K562 (cell line): ENCODE measurements around the gene SLC5A11. TPM values are rescaled to one million over a fixed set of nuclear protein-coding genes. Genes with fewer than 3 reads are reported as not detected.

ENCODE experiments used
- CREM ChIP-seq: IDR thresholded peaks from 2 replicates; pipeline ENCODE4 v1.6.1; 2014; ENCODE audit warnings: antibody characterized with exemption, low read depth
- FOXA1 ChIP-seq: fragments of 450-650 bp; IDR thresholded peaks from 2 replicates; pipeline ENCODE4 v1.6.1; 2016; ENCODE audit warnings: mild to moderate bottlenecking, borderline replicate concordance
- HDGF ChIP-seq: fragments of 450-650 bp; IDR thresholded peaks from 2 replicates; pipeline ENCODE4 v1.6.1; 2016
- KDM2B ChIP-seq: fragments of 250-450 bp; sonication (Bioruptor Pico); IDR thresholded peaks from 2 replicates; pipeline ENCODE4 v1.8.0; 2021; ENCODE audit warnings: mild to moderate bottlenecking, moderate library complexity
- KHSRP ChIP-seq: fragments of 450-650 bp; IDR thresholded peaks from 2 replicates; pipeline ENCODE4 v1.6.1; 2017
- MECOM ChIP-seq: fragments of 250-450 bp; sonication (Bioruptor Pico); IDR thresholded peaks from 2 replicates; pipeline ENCODE4 v1.8.0; 2022; ENCODE audit warnings: inconsistent platforms
- RBM17 ChIP-seq: fragments of 200-400 bp; formaldehyde crosslinking; IDR thresholded peaks from 2 replicates; pipeline ENCODE4 v1.6.1; 2017; ENCODE audit warnings: low read depth, mild to moderate bottlenecking, low read length, borderline replicate concordance
- SIX5 ChIP-seq, 2 experiments: IDR thresholded peaks; 2 replicates each; pipeline ENCODE4 v1.6.1; 2011; ENCODE audit warnings: low read length in 2 of 2, borderline replicate concordance in 1 of 2, low read depth in 1 of 2, mild to moderate bottlenecking in 1 of 2, moderate library complexity in 1 of 2; ENCODE audit not compliant: insufficient read depth in 1 of 2
- STAG1 ChIP-seq: sonication (generic); formaldehyde crosslinking; IDR thresholded peaks from 2 replicates; pipeline ENCODE4 v1.5.0; 2020; ENCODE audit warnings: missing genetic modification reagents, borderline replicate concordance
- STAT5B ChIP-seq: fragments of 250-450 bp; sonication (Bioruptor Pico); IDR thresholded peaks from 2 replicates; pipeline ENCODE4 v1.8.0; 2021; ENCODE audit warnings: mild to moderate bottlenecking, inconsistent platforms
- TEAD2 ChIP-seq: fragments of 450-650 bp; IDR thresholded peaks from 2 replicates; pipeline ENCODE4 v1.6.1; 2016; ENCODE audit warnings: missing genetic modification characterization, control low read depth, missing compliant biosample characterization
- TRIM24 ChIP-seq, 2 experiments: fragments of 450-650 bp; IDR thresholded peaks; 2 replicates each; pipeline ENCODE4 v1.6.1; 2016
- polyA plus RNA-seq, 8 experiments: library from polyadenylated mRNA; depleted of rRNA in 4 of 8; stranded (reverse) in 5 of 8; unstranded in 3 of 8; fragments of >200 nt; fragmentation: Nextera tagmentation in 2 of 8; fragmentation: Illumina TruSeq in 1 of 8; extraction: Ambion mirVana in 2 of 8; extraction: Trizol in 1 of 8; gene quantifications; 2 replicates each; pipeline versions ENCODE4 v1.2.1 to v1.2.3, GENCODE V29; 2011 to 2014; ENCODE audit warnings: inconsistent platforms in 1 of 8, missing spikeins in 1 of 8
- total RNA-seq, 7 experiments: library from RNA; depleted of rRNA in 6 of 7; stranded (reverse); fragments of >200 nt in 6 of 7; fragmentation: Illumina TruSeq in 2 of 7; extraction: Trizol in 2 of 7; gene quantifications; 2 replicates each; pipeline versions ENCODE4 v1.2.1 to v1.2.3, GENCODE V29; 2011 to 2021; ENCODE audit warnings: low replicate concordance in 1 of 7
- TF ChIP-seq, protein P1 (sequence below), 3 experiments: fragments of 200-800 bp in 1 of 3; fragments of 250-450 bp in 1 of 3; fragments of 450-650 bp in 1 of 3; sonication (Bioruptor Pico) in 1 of 3; sonication (Bioruptor generic) in 1 of 3; formaldehyde crosslinking in 1 of 3; IDR thresholded peaks; 2 replicates each; pipeline versions ENCODE4 v1.6.1 to v1.8.0; 2016 to 2022; ENCODE audit warnings: mild to moderate bottlenecking in 2 of 3, missing genetic modification characterization in 2 of 3, missing compliant biosample characterization in 1 of 3, moderate library complexity in 1 of 3
- TF ChIP-seq, protein P2 (sequence below): fragments of 450-650 bp; IDR thresholded peaks from 2 replicates; pipeline ENCODE4 v1.6.1; 2018; ENCODE audit not compliant: partially characterized antibody
- TF ChIP-seq, protein P3 (sequence below): sonication (generic); formaldehyde crosslinking; IDR thresholded peaks from 2 replicates; pipeline ENCODE4 v1.8.0; 2022; ENCODE audit warnings: missing genetic modification reagents, mild to moderate bottlenecking, moderate library complexity, borderline replicate concordance
- TF ChIP-seq, protein P4 (sequence below): fragments of 450-650 bp; IDR thresholded peaks from 2 replicates; pipeline ENCODE4 v1.7.1; 2018; ENCODE audit warnings: mild to moderate bottlenecking, low read depth; ENCODE audit not compliant: partially characterized antibody

SLC5A11 gene
- total and polyA plus RNA-seq, 9 of the 15 experiments (the other 6 are each of a cell fraction or from before 2014, with no cell fraction given): 0.04 to 0.25 (median 0.11) TPM; not detected in 3

DNA sequence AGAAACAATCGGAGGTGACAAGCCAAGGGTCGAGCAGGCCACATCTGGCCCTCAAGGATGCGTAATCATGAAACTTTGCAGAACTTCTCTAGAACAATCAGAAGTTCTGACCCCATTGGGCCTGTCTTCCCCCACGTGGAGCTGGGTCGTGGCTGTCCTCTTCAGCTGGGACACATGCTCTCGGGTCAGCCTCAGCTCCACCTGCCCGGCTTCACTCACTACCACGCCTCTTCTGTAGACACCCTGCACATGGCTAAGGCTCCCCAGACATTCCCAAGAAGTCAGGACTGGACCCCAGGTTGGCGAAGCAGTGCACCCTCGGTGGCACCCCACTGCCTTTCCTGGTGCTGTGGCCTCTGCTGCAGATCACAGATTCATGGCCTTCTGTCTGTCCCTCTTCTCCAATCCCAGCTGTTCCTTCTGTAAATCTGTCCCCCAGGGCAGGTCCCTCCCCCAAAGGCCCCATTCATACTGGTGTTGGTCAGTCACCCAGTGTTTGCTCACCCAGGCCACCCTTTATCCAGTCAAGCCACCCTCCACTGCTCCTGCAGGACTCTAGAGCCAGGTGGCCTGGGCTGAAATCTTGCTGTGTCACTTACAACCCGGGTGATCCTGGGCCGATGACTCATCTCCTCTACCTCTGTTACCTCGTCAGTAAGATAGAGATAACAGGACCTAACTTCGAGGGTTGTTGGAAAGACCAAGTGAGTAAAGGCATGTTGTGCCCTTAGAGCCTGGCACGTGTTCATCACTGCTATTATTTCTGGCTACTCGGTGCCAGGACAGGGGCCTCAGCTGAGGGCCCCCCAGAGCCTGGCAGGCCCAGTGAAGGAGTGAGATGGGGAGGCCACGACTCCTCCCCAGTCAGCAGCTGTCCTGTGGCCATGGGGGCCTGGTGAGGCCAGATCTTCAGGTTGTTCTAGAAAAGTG is 1.4 kb upstream of the SLC5A11 start (continued):
- peak; percentile 60 for TF ChIP-seq CREM
- TF ChIP-seq FOXA1: no peak
- no peak for TF ChIP-seq STAT5B (CRISPR knock-in tag)
- no peak for TF ChIP-seq KHSRP
- TF ChIP-seq MECOM (CRISPR knock-in tag): no peak
- TF ChIP-seq SIX5 (IDR thresholded peaks at IDR 0.05; ENCODE audit: borderline replicate concordance in 1 of 2, insufficient read depth in 1 of 2, low read depth in 1 of 2, low read length in 2 of 2): no peak
- no peak for TF ChIP-seq KDM2B (CRISPR knock-in tag)
- no peak for TF ChIP-seq STAG1
- TF ChIP-seq RBM17: no peak
- TF ChIP-seq, protein P1, sequence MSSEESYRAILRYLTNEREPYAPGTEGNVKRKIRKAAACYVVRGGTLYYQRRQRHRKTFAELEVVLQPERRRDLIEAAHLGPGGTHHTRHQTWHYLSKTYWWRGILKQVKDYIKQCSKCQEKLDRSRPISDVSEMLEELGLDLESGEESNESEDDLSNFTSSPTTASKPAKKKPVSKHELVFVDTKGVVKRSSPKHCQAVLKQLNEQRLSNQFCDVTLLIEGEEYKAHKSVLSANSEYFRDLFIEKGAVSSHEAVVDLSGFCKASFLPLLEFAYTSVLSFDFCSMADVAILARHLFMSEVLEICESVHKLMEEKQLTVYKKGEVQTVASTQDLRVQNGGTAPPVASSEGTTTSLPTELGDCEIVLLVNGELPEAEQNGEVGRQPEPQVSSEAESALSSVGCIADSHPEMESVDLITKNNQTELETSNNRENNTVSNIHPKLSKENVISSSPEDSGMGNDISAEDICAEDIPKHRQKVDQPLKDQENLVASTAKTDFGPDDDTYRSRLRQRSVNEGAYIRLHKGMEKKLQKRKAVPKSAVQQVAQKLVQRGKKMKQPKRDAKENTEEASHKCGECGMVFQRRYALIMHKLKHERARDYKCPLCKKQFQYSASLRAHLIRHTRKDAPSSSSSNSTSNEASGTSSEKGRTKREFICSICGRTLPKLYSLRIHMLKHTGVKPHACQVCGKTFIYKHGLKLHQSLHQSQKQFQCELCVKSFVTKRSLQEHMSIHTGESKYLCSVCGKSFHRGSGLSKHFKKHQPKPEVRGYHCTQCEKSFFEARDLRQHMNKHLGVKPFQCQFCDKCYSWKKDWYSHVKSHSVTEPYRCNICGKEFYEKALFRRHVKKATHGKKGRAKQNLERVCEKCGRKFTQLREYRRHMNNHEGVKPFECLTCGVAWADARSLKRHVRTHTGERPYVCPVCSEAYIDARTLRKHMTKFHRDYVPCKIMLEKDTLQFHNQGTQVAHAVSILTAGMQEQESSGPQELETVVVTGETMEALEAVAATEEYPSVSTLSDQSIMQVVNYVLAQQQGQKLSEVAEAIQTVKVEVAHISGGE (CRISPR knock-in tag; IDR thresholded peaks at IDR 0.05): 0 out of 6 replicates have a peak, but pooled peaks of 1 of the 3 experiments have one; percentile 36
- TF ChIP-seq, protein P2, sequence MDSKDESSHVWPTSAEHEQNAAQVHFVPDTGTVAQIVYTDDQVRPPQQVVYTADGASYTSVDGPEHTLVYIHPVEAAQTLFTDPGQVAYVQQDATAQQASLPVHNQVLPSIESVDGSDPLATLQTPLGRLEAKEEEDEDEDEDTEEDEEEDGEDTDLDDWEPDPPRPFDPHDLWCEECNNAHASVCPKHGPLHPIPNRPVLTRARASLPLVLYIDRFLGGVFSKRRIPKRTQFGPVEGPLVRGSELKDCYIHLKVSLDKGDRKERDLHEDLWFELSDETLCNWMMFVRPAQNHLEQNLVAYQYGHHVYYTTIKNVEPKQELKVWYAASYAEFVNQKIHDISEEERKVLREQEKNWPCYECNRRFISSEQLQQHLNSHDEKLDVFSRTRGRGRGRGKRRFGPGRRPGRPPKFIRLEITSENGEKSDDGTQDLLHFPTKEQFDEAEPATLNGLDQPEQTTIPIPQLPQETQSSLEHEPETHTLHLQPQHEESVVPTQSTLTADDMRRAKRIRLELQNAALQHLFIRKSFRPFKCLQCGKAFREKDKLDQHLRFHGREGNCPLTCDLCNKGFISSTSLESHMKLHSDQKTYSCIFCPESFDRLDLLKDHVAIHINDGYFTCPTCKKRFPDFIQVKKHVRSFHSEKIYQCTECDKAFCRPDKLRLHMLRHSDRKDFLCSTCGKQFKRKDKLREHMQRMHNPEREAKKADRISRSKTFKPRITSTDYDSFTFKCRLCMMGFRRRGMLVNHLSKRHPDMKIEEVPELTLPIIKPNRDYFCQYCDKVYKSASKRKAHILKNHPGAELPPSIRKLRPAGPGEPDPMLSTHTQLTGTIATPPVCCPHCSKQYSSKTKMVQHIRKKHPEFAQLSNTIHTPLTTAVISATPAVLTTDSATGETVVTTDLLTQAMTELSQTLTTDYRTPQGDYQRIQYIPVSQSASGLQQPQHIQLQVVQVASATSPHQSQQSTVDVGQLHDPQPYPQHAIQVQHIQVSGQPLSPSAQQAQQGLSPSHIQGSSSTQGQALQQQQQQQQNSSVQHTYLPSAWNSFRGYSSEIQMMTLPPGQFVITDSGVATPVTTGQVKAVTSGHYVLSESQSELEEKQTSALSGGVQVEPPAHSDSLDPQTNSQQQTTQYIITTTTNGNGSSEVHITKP: no peak
- no peak for TF ChIP-seq TEAD2
- TF ChIP-seq TRIM24 (IDR thresholded peaks at IDR 0.05): peak; percentile 87 to 92
- TF ChIP-seq HDGF: no peak; the same call in 1 of the 2 replicates
- TF ChIP-seq, protein P3, sequence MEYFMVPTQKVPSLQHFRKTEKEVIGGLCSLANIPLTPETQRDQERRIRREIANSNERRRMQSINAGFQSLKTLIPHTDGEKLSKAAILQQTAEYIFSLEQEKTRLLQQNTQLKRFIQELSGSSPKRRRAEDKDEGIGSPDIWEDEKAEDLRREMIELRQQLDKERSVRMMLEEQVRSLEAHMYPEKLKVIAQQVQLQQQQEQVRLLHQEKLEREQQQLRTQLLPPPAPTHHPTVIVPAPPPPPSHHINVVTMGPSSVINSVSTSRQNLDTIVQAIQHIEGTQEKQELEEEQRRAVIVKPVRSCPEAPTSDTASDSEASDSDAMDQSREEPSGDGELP (CRISPR knock-in tag): peak; percentile 88
- TF ChIP-seq, protein P4, sequence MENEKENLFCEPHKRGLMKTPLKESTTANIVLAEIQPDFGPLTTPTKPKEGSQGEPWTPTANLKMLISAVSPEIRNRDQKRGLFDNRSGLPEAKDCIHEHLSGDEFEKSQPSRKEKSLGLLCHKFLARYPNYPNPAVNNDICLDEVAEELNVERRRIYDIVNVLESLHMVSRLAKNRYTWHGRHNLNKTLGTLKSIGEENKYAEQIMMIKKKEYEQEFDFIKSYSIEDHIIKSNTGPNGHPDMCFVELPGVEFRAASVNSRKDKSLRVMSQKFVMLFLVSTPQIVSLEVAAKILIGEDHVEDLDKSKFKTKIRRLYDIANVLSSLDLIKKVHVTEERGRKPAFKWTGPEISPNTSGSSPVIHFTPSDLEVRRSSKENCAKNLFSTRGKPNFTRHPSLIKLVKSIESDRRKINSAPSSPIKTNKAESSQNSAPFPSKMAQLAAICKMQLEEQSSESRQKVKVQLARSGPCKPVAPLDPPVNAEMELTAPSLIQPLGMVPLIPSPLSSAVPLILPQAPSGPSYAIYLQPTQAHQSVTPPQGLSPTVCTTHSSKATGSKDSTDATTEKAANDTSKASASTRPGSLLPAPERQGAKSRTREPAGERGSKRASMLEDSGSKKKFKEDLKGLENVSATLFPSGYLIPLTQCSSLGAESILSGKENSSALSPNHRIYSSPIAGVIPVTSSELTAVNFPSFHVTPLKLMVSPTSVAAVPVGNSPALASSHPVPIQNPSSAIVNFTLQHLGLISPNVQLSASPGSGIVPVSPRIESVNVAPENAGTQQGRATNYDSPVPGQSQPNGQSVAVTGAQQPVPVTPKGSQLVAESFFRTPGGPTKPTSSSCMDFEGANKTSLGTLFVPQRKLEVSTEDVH: no peak
